ENCODE data around the gene DHRS7C.
A peak's percentile ranks its signal among the peaks of the same experiment; 100 is the strongest.

The DHRS7C gene

GRCh38 chr17:9729735-9730420, 61.5 kb downstream of the DHRS7C start:
- TF ChIP-seq CTCF (IDR thresholded peaks at IDR 0.05; ENCODE audit: low read depth, low read length): no peak
- peak; percentile 2 for DNase-seq (ENCODE audit: low read depth in 2 of 2)
- no peak overlapping the region for H3K4me3 ChIP-seq (replicated peaks in 1 of 2; ENCODE audit: low read depth in 2 of 2, low read length in 2 of 2)

- no peak overlapping the region for H3K4me3 ChIP-seq (replicated peaks in 1 of 2; ENCODE audit: low read depth in 2 of 2, low read length in 2 of 2)
- peak; percentile 98 for TF ChIP-seq CTCF (IDR thresholded peaks at IDR 0.05; ENCODE audit: low read depth, low read length)
- peak; percentile 51 to 67 for DNase-seq (ENCODE audit: low read depth in 2 of 2)
Observed at GRCh38 chr17:9729034-9729650, 62.2 kb downstream of the DHRS7C start.

- no peak overlapping the region for H3K4me3 ChIP-seq (replicated peaks in 1 of 2; ENCODE audit: low read depth in 2 of 2, low read length in 2 of 2)
- no peak for DNase-seq (ENCODE audit: low read depth in 2 of 2)
- no peak for TF ChIP-seq CTCF (IDR thresholded peaks at IDR 0.05; ENCODE audit: low read depth, low read length)
Observed at GRCh38 chr17:9728564-9728963, 62.8 kb downstream of the DHRS7C start.

GRCh38 chr17:9728005-9728404, 63.4 kb downstream of the DHRS7C start:
- DNase-seq (ENCODE audit: low read depth in 2 of 2): no peak
- TF ChIP-seq CTCF (IDR thresholded peaks at IDR 0.05; ENCODE audit: low read depth, low read length): no peak
- H3K4me3 ChIP-seq (replicated peaks in 1 of 2; ENCODE audit: low read depth in 2 of 2, low read length in 2 of 2): no peak overlapping the region

GRCh38 chr17:9726291-9726690, 65.1 kb downstream of the DHRS7C start:
- no peak for TF ChIP-seq CTCF (IDR thresholded peaks at IDR 0.05; ENCODE audit: low read depth, low read length)
- H3K4me3 ChIP-seq (replicated peaks in 1 of 2; ENCODE audit: low read depth in 2 of 2, low read length in 2 of 2): no peak overlapping the region
- no peak for DNase-seq (ENCODE audit: low read depth in 2 of 2)

GRCh38 chr17:9725575-9725974, 65.8 kb downstream of the DHRS7C start:
- H3K4me3 ChIP-seq (replicated peaks in 1 of 2; ENCODE audit: low read depth in 2 of 2, low read length in 2 of 2): no peak overlapping the region

More at GRCh38 chr17:9725575-9725974, 65.8 kb downstream of the DHRS7C start:
- TF ChIP-seq CTCF (IDR thresholded peaks at IDR 0.05; ENCODE audit: low read depth, low read length): no peak
- no peak for DNase-seq (ENCODE audit: low read depth in 2 of 2)
